Fibroblast of skin of abdomen (primary cell): ENCODE data around the gene PTPRM.

Experiments used
- DNase-seq: peaks from one replicate; pipeline ENCODE4 v3.0.0-alpha.2; 2013

PTPRM gene

GRCh38 chr18:7629416-7629815 is 62.3 kb downstream of the PTPRM start:
- no peak for DNase-seq

GRCh38 chr18:7630731-7631442 is 63.8 kb downstream of the PTPRM start:
- no peak for DNase-seq

GRCh38 chr18:7632152-7633098 is 65.3 kb downstream of the PTPRM start:
- DNase-seq = peak; percentile 10

GRCh38 chr18:7633171-7633570 is 66.1 kb downstream of the PTPRM start:
- peak; percentile 33 for DNase-seq

- DNase-seq = no peak
Observed at GRCh38 chr18:7635948-7636347, 68.8 kb downstream of the PTPRM start.

GRCh38 chr18:7637269-7637668 is 70.2 kb downstream of the PTPRM start:
- DNase-seq = no peak

GRCh38 chr18:7638321-7638720 is 71.2 kb downstream of the PTPRM start:
- no peak for DNase-seq

GRCh38 chr18:7641813-7642212 is 74.7 kb downstream of the PTPRM start:
- no peak for DNase-seq

GRCh38 chr18:7642331-7642890 is 75.3 kb downstream of the PTPRM start:
- no peak for DNase-seq

- DNase-seq = no peak
Observed at GRCh38 chr18:7645756-7646155, 78.6 kb downstream of the PTPRM start.

GRCh38 chr18:7646174-7646886 is 79.2 kb downstream of the PTPRM start:
- no peak for DNase-seq

- no peak for DNase-seq
Observed at GRCh38 chr18:7647500-7647899, 80.4 kb downstream of the PTPRM start.

GRCh38 chr18:7657050-7657449 is 89.9 kb downstream of the PTPRM start:
- DNase-seq = no peak

GRCh38 chr18:7657937-7658336 is 90.8 kb downstream of the PTPRM start:
- no peak for DNase-seq

- no peak for DNase-seq
Observed at GRCh38 chr18:7658701-7659100, 91.6 kb downstream of the PTPRM start.

- DNase-seq = no peak
Observed at GRCh38 chr18:7661207-7661606, 94.1 kb downstream of the PTPRM start.

GRCh38 chr18:7662866-7663265 is 95.8 kb downstream of the PTPRM start:
- DNase-seq = no peak

- DNase-seq = no peak
Observed at GRCh38 chr18:7663366-7664312, 96.5 kb downstream of the PTPRM start.

GRCh38 chr18:7666195-7666776 is 99.2 kb downstream of the PTPRM start:
- no peak for DNase-seq

GRCh38 chr18:7668392-7668791 is 101.3 kb downstream of the PTPRM start:
- DNase-seq = no peak

GRCh38 chr18:7669361-7669760 is 102.2 kb downstream of the PTPRM start:
- DNase-seq = no peak
